ENCODE data around the gene YLPM1.

DNA sequence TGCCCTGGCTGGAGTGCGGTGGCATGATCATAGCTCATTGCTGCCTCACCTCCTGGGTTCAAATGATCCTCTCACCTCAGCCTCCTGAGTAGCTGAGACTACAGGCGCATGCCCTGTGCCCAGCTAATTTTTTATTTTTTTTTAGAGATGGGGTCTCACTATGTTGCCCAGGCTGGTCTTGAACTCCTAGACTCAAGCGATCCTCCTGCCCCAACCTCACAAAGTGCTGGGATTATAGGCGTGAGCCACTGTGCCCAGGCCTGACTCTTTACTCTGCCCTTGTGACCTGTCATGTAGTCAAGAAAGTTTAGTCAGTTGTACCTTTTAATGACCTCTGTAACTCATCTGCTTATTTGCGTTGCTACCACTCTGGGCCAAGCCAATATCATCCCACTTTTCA, 57.2 kb downstream of the YLPM1 start:
- TF ChIP-seq, protein P1, sequence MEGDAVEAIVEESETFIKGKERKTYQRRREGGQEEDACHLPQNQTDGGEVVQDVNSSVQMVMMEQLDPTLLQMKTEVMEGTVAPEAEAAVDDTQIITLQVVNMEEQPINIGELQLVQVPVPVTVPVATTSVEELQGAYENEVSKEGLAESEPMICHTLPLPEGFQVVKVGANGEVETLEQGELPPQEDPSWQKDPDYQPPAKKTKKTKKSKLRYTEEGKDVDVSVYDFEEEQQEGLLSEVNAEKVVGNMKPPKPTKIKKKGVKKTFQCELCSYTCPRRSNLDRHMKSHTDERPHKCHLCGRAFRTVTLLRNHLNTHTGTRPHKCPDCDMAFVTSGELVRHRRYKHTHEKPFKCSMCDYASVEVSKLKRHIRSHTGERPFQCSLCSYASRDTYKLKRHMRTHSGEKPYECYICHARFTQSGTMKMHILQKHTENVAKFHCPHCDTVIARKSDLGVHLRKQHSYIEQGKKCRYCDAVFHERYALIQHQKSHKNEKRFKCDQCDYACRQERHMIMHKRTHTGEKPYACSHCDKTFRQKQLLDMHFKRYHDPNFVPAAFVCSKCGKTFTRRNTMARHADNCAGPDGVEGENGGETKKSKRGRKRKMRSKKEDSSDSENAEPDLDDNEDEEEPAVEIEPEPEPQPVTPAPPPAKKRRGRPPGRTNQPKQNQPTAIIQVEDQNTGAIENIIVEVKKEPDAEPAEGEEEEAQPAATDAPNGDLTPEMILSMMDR (IDR thresholded peaks at IDR 0.05): no peak
- TF ChIP-seq EZH2 (IDR thresholded peaks at IDR 0.05) (no peak), EZH2phosphoT487 (IDR thresholded peaks at IDR 0.05) (no peak)

All from neural progenitor cell (in vitro differentiated cells).